GM12875 (cell line): ENCODE data around the gene MAN2B2.

Source experiments
- H3K4me3 ChIP-seq: one replicate; pipeline ENCODE4 v1.5.1; 2011; ENCODE audit warnings: low read depth, low read length, control low read depth
- TF ChIP-seq, protein P1 (sequence below): IDR thresholded peaks from 2 replicates; pipeline ENCODE4 v1.5.1; 2011; ENCODE audit warnings: low read depth, mild to moderate bottlenecking, control low read depth, inconsistent platforms, low read length, moderate library complexity, borderline replicate concordance; ENCODE audit not compliant: insufficient read depth

Gene MAN2B2

DNA sequence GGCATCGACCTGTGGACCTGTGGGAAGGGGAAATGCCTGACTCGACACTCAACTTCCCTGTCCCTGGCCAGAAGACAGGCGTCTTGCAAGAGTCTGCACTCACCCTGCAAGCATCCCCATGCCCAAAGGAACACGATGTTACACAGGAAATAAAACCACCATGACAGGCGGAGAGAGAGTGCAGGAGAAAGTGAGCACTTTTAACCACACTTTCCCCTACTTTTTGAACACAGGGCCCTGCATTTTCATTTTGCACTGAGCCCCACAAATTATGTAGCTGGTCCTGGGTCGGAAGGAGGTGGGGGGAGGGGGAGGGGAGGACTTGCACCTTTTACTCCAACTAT is 13.8 kb upstream of the MAN2B2 start:
- TF ChIP-seq, protein P1, sequence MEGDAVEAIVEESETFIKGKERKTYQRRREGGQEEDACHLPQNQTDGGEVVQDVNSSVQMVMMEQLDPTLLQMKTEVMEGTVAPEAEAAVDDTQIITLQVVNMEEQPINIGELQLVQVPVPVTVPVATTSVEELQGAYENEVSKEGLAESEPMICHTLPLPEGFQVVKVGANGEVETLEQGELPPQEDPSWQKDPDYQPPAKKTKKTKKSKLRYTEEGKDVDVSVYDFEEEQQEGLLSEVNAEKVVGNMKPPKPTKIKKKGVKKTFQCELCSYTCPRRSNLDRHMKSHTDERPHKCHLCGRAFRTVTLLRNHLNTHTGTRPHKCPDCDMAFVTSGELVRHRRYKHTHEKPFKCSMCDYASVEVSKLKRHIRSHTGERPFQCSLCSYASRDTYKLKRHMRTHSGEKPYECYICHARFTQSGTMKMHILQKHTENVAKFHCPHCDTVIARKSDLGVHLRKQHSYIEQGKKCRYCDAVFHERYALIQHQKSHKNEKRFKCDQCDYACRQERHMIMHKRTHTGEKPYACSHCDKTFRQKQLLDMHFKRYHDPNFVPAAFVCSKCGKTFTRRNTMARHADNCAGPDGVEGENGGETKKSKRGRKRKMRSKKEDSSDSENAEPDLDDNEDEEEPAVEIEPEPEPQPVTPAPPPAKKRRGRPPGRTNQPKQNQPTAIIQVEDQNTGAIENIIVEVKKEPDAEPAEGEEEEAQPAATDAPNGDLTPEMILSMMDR, result no peak
- H3K4me3 ChIP-seq, result no peak overlapping the region

- TF ChIP-seq, protein P1, result no peak
- no peak overlapping the region for H3K4me3 ChIP-seq
These were observed 13.2 kb upstream of the MAN2B2 start for GRCh38 chr4:6561706-6562371.

DNA sequence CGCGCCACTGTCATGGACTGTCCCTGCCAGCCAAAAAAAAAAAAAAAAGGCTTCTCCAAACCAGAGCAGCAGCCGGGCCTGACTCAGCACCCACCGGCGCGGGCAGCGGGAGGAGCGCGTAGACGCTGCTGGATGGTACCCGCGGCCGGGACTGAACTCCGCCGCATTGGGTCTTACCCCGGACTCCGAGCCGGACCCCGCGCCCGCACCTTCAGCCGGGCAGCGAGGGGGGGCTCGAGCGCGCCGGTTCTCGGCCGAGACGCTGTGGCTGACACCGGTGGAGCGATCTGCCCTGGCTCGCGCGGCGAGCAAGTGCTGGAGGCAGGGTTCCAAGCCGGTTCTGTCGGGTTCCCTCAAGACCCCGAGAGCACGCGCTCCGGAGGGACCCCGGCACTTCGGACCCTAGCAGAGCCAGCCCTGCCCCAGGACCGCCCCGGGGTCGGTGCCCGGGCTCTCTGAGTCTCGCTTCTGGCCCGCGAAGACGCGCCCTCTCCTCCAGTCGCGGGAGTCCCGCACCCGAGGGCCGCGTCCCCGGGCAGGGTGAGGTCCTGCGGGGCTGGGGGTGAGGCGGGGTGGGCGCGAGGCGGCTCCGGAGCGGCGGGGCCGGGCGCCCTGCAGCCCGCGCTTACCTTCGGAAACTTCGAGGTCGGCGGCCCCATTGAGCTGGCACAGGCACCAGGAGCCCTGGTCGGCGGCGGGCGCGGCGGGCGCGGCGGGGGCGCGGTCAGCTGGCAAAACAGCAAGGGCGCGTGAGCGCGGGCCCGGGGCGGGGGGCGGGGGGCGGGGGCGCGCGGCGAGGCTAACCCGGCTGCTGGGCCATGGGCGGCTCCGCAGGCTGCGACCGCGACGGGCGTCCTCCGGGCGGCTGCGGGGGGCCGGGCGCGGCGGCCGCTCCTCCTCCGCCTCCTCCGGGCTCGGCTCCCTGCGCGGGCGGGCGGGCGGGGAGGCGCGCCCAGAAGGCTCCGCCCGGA is 11.8 kb upstream of the MAN2B2 start:
- no peak overlapping the region for H3K4me3 ChIP-seq
- TF ChIP-seq, protein P1, result no peak

DNA sequence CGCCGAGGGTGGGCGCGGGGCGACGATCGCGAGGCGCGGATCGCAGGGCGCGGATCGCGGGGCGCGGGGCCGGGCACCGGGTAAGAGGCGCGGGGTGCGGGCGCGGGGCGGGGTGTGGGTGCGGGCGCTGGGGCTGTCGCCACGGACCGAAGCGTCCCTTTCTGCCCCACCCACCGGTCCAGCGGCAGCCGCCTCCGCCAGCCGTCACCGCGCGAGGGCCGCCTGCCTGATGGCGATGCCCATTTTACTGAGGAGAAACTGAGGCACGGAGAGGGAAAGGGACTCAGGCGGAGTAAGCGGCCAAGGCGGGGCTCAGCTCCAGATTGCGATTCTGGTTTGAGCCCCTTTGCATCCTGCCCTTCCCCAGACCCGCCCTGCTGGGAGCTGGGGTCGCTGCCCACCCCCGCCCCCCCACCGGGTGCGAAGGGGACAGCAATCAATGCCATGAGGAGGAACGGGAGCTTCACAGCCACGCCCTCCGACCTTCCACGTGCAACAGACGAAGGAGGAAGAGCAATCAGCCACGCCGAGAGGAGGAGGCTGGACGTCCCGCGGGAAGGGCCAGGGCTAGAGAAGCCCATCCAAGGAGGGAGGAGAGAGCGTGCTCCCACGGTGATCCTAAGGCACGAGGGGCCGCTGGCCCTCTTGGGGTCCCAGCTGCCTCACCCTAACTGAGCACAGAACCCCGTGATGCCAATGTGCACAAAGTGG is 10.9 kb upstream of the MAN2B2 start:
- TF ChIP-seq, protein P1, result no peak
- H3K4me3 ChIP-seq, result no peak overlapping the region

DNA sequence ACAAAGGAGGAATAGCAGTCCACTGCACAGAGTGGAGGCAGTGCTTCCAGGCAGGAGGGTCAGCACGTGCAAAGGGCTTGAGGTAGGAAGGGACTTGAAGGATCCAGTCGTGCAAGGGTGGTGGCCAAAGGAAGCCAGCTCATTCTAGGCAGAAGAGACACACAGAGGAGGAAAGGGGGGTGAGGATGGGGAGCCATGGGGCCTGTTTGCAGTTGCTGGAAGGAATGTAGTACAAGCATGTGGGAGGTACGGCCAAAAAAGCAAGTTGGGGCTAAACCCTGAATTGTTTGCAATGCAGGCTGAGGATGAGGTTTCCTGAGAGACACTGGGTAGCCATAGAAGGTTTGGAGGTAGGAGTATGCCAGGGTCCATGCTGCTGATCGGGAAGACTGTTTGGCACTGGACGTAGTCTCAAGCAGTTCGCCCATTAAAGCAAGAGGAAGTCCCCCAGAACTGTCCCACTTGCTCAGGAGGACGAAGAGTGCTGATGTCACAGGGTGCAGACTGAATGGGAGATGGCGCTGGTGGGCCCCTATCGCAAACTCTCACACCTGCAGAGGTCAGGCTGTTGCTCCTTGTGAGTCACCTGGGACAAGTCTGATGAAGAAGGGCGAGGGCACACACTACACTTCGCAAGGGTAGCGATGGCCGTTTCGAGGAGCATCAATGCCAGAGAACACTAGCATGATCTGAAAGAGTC is 9.1 kb upstream of the MAN2B2 start:
- H3K4me3 ChIP-seq, result no peak overlapping the region
- TF ChIP-seq, protein P1, result no peak

- H3K4me3 ChIP-seq, result no peak overlapping the region
- TF ChIP-seq, protein P1, result no peak
These were observed 8.4 kb upstream of the MAN2B2 start for GRCh38 chr4:6566391-6567190.
